Panc1 (cell line): ENCODE results near the gene SLX9. TPM values are rescaled to one million over a fixed set of nuclear protein-coding genes. Genes with fewer than 3 reads are reported as not detected.

ENCODE experiments used
- ATAC-seq: fragments of 200-7000 bp; cut with Tn5 transposase; 2 replicates; pipeline ENCODE4 v1.9.1; 2020; ENCODE audit warnings: mild to moderate bottlenecking, moderate library complexity
- BruUV-seq: library from RNA; stranded (reverse); fragments of 400-500 nt; replicated peaks from 2 replicates; lab custom pipeline; 2021; lab: Mats Ljungman, UMichigan
- CTCF ChIA-PET: fragments of 300-600 bp; sonication (Branson Sonifier 250); formaldehyde crosslinking; loops from one replicate; lab custom pipeline; 2022; ENCODE audit warnings: antibody characterized with exemption; lab: Charles Lee
- POLR2A ChIA-PET: fragments of 300-600 bp; sonication (Branson Sonifier 250); formaldehyde crosslinking; loops from one replicate; lab custom pipeline; 2022; ENCODE audit warnings: antibody characterized with exemption; lab: Charles Lee
- DNase-seq: peaks from one replicate; pipeline ENCODE4 v3.0.0-alpha.2; 2010; ENCODE audit warnings: low read depth, low spot score
- H3K27ac ChIP-seq: 2 replicates; pipeline ENCODE4 v1.5.1; 2011; ENCODE audit warnings: mild to moderate bottlenecking, low read length, inconsistent platforms
- H3K27me3 ChIP-seq: fragments of 200-500 bp; sonication (Bioruptor generic); 2 replicates; pipeline ENCODE4 v1.6.0; 2014; ENCODE audit warnings: low read length, inconsistent platforms; ENCODE audit not compliant: control insufficient read depth, insufficient read depth
- H3K36me3 ChIP-seq: fragments of 200-500 bp; sonication (Bioruptor generic); 2 replicates; pipeline ENCODE4 v1.5.1; 2014; ENCODE audit warnings: inconsistent platforms, mild to moderate bottlenecking, low read length, moderate library complexity; ENCODE audit not compliant: control insufficient read depth, insufficient read depth
- H3K4me1 ChIP-seq: 2 replicates; pipeline ENCODE4 v1.5.1; 2011; ENCODE audit warnings: inconsistent platforms, mild to moderate bottlenecking, low read length, moderate library complexity; ENCODE audit not compliant: control insufficient read depth, insufficient read depth
- H3K4me3 ChIP-seq, 2 experiments: 2 replicates each; pipeline ENCODE4 v1.5.1; 2011 to 2012; ENCODE audit warnings: low read depth in 2 of 2, low read length in 2 of 2, mild to moderate bottlenecking in 2 of 2, inconsistent platforms in 1 of 2, moderate library complexity in 1 of 2
- H3K9me3 ChIP-seq: fragments of 200-500 bp; sonication (Bioruptor generic); 2 replicates; pipeline ENCODE4 v1.5.1; 2014; ENCODE audit warnings: low read depth, mild to moderate bottlenecking, inconsistent platforms, low read length, moderate library complexity; ENCODE audit not compliant: control insufficient read depth, insufficient read depth
- POLR2AphosphoS5 ChIP-seq: IDR thresholded peaks from 2 replicates; pipeline ENCODE4 v1.6.1; 2012; ENCODE audit warnings: mild to moderate bottlenecking, low read depth, low read length, moderate library complexity
- SIN3A ChIP-seq: IDR thresholded peaks from 2 replicates; pipeline ENCODE4 v1.6.1; 2012; ENCODE audit warnings: low read depth, mild to moderate bottlenecking, low read length, moderate library complexity, borderline replicate concordance; ENCODE audit not compliant: insufficient read depth
- TCF7L2 ChIP-seq: IDR thresholded peaks from 2 replicates; pipeline ENCODE4 v1.6.1; 2011; ENCODE audit warnings: mild to moderate bottlenecking, low read depth, low read length, inconsistent platforms
- in situ Hi-C: cut with HindIII; loops from 2 replicates; pipeline ENCODE4 v1.10.0; 2016; ENCODE audit warnings: low sequenced_read_pairs, low pct_unique_long_range_greater_than_20kb
- intact Hi-C: fragments of 100-400 bp; cut with micrococcal nuclease; formaldehyde crosslinking; loops from one replicate; pipeline ENCODE4 v1.10.0; 2022; ENCODE audit not compliant: unreplicated experiment
- total RNA-seq: library from RNA; stranded (reverse); gene quantifications from one replicate; pipeline ENCODE4 v1.2.1, GENCODE V29; 2021; ENCODE audit not compliant: unreplicated experiment
- TF ChIP-seq, protein P1 (sequence below): fragments of 450-650 bp; IDR thresholded peaks from 2 replicates; pipeline ENCODE4 v1.5.1; 2017; ENCODE audit warnings: mild to moderate bottlenecking
- TF ChIP-seq, protein P2 (sequence below), 2 experiments: IDR thresholded peaks; 2 replicates each; pipeline ENCODE4 v1.6.1; 2011 to 2012; ENCODE audit warnings: low read depth in 2 of 2, control low read depth in 1 of 2, low read length in 1 of 2, mild to moderate bottlenecking in 1 of 2, moderate library complexity in 1 of 2; ENCODE audit not compliant: insufficient read depth in 1 of 2

The SLX9 gene
- total RNA-seq, 1 experiment from 2014 or later: 50.9 TPM

DNA sequence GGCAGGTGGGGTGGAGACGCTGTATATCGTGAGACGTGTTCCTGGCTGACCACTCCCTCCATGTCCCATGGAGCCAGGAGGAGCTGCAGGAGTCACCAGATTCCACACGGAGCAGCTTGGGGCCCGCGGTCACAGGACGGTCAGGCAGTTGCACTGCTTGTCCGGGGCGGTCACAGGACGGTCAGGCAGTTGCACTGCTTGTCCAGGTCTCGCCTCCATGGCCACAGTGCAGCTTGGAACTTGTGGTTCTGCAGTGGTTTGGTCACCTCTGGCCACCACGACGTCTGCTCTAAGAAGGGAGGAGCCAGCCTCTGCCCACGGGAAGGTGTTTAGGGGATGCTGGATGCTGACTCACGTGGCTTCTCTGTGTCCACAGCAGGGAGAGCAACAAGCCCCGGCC lies 33.0 kb downstream of the SLX9 start:
- DNase-seq: no peak
- no TSS peak for BruUV-seq

DNA sequence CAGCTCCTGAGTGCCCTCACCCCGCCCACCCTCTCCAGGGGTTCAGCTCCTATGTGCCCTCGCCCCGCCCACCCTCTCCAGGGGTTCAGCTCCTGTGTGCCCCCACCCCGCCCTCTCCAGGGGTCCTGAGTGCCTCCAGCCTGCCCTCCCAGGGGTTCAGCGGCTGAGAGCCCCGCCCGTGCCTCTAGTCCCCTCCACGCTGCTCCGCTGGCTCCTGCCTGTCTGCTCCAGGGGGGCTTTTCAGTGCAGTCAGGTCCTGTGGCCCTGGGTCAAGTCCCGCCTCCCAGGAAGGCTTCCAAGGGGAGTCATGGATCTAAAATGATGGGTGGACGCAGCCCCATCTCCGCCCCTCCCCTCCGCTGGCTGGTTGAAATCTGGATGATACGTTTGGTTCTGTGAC lies 33.8 kb downstream of the SLX9 start:
- in situ Hi-C loops: no loop called here
- POLR2A ChIA-PET: no interaction called here
- H3K36me3 ChIP-seq: no peaks in the 10 kb centered on the region
- no TSS peak for BruUV-seq
- DNase-seq (no peak), ATAC-seq (no peak)
- H3K27me3 ChIP-seq: no peaks in the 10 kb centered on the region
- TF ChIP-seq SIN3A (no peak), TCF7L2 (no peak), POLR2AphosphoS5 (no peak)
- TF ChIP-seq, protein P1, sequence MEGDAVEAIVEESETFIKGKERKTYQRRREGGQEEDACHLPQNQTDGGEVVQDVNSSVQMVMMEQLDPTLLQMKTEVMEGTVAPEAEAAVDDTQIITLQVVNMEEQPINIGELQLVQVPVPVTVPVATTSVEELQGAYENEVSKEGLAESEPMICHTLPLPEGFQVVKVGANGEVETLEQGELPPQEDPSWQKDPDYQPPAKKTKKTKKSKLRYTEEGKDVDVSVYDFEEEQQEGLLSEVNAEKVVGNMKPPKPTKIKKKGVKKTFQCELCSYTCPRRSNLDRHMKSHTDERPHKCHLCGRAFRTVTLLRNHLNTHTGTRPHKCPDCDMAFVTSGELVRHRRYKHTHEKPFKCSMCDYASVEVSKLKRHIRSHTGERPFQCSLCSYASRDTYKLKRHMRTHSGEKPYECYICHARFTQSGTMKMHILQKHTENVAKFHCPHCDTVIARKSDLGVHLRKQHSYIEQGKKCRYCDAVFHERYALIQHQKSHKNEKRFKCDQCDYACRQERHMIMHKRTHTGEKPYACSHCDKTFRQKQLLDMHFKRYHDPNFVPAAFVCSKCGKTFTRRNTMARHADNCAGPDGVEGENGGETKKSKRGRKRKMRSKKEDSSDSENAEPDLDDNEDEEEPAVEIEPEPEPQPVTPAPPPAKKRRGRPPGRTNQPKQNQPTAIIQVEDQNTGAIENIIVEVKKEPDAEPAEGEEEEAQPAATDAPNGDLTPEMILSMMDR: no peak
- TF ChIP-seq, protein P2, sequence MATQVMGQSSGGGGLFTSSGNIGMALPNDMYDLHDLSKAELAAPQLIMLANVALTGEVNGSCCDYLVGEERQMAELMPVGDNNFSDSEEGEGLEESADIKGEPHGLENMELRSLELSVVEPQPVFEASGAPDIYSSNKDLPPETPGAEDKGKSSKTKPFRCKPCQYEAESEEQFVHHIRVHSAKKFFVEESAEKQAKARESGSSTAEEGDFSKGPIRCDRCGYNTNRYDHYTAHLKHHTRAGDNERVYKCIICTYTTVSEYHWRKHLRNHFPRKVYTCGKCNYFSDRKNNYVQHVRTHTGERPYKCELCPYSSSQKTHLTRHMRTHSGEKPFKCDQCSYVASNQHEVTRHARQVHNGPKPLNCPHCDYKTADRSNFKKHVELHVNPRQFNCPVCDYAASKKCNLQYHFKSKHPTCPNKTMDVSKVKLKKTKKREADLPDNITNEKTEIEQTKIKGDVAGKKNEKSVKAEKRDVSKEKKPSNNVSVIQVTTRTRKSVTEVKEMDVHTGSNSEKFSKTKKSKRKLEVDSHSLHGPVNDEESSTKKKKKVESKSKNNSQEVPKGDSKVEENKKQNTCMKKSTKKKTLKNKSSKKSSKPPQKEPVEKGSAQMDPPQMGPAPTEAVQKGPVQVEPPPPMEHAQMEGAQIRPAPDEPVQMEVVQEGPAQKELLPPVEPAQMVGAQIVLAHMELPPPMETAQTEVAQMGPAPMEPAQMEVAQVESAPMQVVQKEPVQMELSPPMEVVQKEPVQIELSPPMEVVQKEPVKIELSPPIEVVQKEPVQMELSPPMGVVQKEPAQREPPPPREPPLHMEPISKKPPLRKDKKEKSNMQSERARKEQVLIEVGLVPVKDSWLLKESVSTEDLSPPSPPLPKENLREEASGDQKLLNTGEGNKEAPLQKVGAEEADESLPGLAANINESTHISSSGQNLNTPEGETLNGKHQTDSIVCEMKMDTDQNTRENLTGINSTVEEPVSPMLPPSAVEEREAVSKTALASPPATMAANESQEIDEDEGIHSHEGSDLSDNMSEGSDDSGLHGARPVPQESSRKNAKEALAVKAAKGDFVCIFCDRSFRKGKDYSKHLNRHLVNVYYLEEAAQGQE (IDR thresholded peaks at IDR 0.05; ENCODE audit: insufficient read depth in 1 of 2, low read depth in 2 of 2, low read length in 1 of 2): no peak
- CTCF ChIA-PET: no interaction called here
- no peaks in the 10 kb centered on the region for H3K4me1 ChIP-seq
- H3K27ac ChIP-seq: no peak overlapping the region
- no peak overlapping the region for H3K4me3 ChIP-seq
- intact Hi-C loops: no loop called here
- H3K9me3 ChIP-seq: no peaks in the 10 kb centered on the region

More for the DNA sequence above, 33.0 kb downstream of the SLX9 start:
- no peaks in the 10 kb centered on the region for H3K27me3 ChIP-seq
- intact Hi-C loops: no loop called here
- CTCF ChIA-PET: no interaction called here
- ATAC-seq: peak; percentile 16; the same call in 1 of the 2 replicates
- no peaks in the 10 kb centered on the region for H3K4me1 ChIP-seq
- no peak overlapping the region for H3K4me3 ChIP-seq
- POLR2A ChIA-PET: no interaction called here
- no peaks in the 10 kb centered on the region for H3K9me3 ChIP-seq
- in situ Hi-C loops: no loop called here
- no peak overlapping the region for H3K27ac ChIP-seq
- no peaks in the 10 kb centered on the region for H3K36me3 ChIP-seq
- TF ChIP-seq TCF7L2 (no peak), POLR2AphosphoS5 (no peak), SIN3A (no peak)
- TF ChIP-seq, protein P2 (IDR thresholded peaks at IDR 0.05; ENCODE audit: insufficient read depth in 1 of 2, low read depth in 2 of 2, low read length in 1 of 2): no peak
- TF ChIP-seq, protein P1: no peak
